HL-60 (cell line): ENCODE results near the gene AKNA.
"Not testable (repeated sequence)": the region's sequence is repeated elsewhere in the genome, so short reads cannot be mapped to it uniquely, and the experiment has no call there.

ENCODE experiments used
- DNase-seq, 2 experiments: peaks; one replicate each; pipeline ENCODE4 v3.0.0-alpha.2; 2010 to 2020; ENCODE audit warnings: low read depth in 1 of 2, low spot score in 1 of 2
- H3K27ac ChIP-seq: fragments of 250-450 bp; sonication (Bioruptor Pico); replicated peaks from 2 replicates; pipeline ENCODE4 v1.5.1; 2020; ENCODE audit warnings: mild to moderate bottlenecking, moderate library complexity
- H3K27me3 ChIP-seq: fragments of 250-450 bp; sonication (Bioruptor Pico); 2 replicates; pipeline ENCODE4 v1.5.1; 2021; ENCODE audit warnings: mild to moderate bottlenecking, moderate library complexity; ENCODE audit not compliant: insufficient read depth, poor library complexity, severe bottlenecking
- H3K4me3 ChIP-seq: replicated peaks from 2 replicates; pipeline ENCODE4 v1.5.1; 2011; ENCODE audit warnings: mild to moderate bottlenecking, control low read depth, low read length; ENCODE audit not compliant: insufficient read depth
- GABPA ChIP-seq: IDR thresholded peaks from 2 replicates; pipeline ENCODE4 v1.6.1; 2012; ENCODE audit warnings: low read depth
- POLR2AphosphoS5 ChIP-seq: IDR thresholded peaks from 2 replicates; pipeline ENCODE4 v1.6.1; 2012; ENCODE audit warnings: low read depth
- SPI1 ChIP-seq: IDR thresholded peaks from 2 replicates; pipeline ENCODE4 v1.6.1; 2012; ENCODE audit warnings: low read depth, mild to moderate bottlenecking, borderline replicate concordance
- TF ChIP-seq, protein P1 (sequence below): IDR thresholded peaks from one replicate; pipeline ENCODE4 v1.5.1; 2011; ENCODE audit warnings: low read length, control low read depth, inconsistent platforms; ENCODE audit not compliant: insufficient read depth
- TF ChIP-seq, protein P2 (sequence below): IDR thresholded peaks from 2 replicates; pipeline ENCODE4 v1.6.1; 2012; ENCODE audit warnings: low read depth; ENCODE audit not compliant: insufficient replicate concordance

AKNA gene

DNA sequence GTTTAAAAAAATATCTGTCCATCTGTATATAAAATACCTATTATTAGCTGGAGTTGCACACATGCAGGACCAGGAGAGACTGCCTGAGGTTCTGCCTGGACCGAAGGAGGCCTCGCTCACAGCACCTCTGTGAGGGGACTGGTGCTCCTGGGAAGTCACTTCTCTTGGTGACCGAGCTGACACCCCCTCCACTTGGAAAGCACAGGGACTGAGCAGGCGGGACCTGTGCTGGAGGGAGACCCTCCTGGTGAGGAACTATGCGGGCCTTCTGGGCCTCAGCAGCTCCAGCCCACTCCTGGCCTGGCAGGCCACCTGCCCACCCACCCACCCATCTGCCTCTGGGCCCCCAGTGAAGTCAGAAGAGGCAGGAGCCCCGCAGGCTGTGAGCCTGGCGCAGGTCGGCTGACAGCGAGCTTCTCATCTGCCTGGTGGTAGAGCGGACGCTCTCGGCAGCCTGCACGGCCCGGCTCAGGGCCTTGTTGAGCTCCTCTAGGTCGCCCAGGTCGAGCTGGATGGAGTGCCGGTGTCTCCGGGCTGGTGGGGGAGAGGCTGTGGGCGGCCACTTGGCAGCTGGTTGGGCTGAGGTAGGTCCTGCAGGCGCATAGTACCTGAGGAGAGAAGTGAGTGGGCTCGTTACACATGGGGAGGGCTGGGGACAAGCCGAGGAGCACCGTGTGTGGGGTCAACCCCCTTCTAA lies 50.9 kb downstream of the AKNA start:
- Histone ChIP-seq H3K27me3 (no peaks in the 10 kb centered on the region), H3K4me3 (no peak overlapping the region), H3K27ac (no peak overlapping the region)
- TF ChIP-seq SPI1 = no peak
- TF ChIP-seq, protein P1, sequence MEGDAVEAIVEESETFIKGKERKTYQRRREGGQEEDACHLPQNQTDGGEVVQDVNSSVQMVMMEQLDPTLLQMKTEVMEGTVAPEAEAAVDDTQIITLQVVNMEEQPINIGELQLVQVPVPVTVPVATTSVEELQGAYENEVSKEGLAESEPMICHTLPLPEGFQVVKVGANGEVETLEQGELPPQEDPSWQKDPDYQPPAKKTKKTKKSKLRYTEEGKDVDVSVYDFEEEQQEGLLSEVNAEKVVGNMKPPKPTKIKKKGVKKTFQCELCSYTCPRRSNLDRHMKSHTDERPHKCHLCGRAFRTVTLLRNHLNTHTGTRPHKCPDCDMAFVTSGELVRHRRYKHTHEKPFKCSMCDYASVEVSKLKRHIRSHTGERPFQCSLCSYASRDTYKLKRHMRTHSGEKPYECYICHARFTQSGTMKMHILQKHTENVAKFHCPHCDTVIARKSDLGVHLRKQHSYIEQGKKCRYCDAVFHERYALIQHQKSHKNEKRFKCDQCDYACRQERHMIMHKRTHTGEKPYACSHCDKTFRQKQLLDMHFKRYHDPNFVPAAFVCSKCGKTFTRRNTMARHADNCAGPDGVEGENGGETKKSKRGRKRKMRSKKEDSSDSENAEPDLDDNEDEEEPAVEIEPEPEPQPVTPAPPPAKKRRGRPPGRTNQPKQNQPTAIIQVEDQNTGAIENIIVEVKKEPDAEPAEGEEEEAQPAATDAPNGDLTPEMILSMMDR = no peak
- TF ChIP-seq POLR2AphosphoS5 = no peak
- no peak for TF ChIP-seq GABPA
- TF ChIP-seq, protein P2, sequence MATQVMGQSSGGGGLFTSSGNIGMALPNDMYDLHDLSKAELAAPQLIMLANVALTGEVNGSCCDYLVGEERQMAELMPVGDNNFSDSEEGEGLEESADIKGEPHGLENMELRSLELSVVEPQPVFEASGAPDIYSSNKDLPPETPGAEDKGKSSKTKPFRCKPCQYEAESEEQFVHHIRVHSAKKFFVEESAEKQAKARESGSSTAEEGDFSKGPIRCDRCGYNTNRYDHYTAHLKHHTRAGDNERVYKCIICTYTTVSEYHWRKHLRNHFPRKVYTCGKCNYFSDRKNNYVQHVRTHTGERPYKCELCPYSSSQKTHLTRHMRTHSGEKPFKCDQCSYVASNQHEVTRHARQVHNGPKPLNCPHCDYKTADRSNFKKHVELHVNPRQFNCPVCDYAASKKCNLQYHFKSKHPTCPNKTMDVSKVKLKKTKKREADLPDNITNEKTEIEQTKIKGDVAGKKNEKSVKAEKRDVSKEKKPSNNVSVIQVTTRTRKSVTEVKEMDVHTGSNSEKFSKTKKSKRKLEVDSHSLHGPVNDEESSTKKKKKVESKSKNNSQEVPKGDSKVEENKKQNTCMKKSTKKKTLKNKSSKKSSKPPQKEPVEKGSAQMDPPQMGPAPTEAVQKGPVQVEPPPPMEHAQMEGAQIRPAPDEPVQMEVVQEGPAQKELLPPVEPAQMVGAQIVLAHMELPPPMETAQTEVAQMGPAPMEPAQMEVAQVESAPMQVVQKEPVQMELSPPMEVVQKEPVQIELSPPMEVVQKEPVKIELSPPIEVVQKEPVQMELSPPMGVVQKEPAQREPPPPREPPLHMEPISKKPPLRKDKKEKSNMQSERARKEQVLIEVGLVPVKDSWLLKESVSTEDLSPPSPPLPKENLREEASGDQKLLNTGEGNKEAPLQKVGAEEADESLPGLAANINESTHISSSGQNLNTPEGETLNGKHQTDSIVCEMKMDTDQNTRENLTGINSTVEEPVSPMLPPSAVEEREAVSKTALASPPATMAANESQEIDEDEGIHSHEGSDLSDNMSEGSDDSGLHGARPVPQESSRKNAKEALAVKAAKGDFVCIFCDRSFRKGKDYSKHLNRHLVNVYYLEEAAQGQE = no peak
- no peak for DNase-seq

DNA sequence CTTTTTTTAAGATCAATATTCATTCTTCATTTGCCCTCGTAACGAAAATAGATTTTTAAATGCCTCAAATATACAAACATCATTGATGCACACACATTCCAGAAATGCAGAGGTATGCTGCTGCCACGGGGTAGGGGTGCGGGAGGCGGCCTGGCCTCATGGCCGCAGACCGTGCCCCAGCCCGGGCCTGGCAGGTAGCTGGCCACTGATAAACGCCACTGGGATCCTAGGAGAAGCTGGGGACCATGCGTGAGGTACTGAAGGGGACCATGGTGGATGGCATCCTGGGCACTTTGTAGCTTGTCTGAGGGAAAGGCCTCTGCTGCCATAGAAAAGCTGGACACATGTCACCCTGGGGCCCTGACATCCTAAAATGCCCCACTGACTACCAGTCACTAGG lies 51.6 kb downstream of the AKNA start:
- DNase-seq = no peak
- Histone ChIP-seq H3K27me3 (no peaks in the 10 kb centered on the region), H3K4me3 (no peak overlapping the region), H3K27ac (no peak overlapping the region)
- TF ChIP-seq GABPA = no peak
- TF ChIP-seq, protein P1 = no peak
- TF ChIP-seq, protein P2 = no peak
- no peak for TF ChIP-seq POLR2AphosphoS5
- TF ChIP-seq SPI1 = no peak

DNA sequence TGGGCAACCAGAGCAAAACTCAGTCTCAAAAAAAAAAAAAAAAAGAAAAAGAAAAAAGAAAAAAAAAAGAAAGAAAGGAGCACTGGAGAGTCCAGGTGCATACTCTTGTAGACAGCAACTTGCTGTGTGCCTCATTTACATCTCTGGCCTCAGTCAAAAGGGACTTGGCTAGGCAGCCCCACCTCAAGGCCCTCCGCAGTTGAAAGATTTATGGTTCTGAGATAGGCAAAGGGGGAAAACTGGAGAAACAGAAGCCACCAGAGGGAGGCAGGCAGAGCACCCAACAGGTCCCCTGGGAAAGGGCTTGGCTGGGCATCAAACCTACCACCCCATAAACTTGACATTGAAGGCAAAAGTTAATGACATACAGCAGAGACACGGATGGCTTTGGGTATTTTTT lies 52.0 kb downstream of the AKNA start:
- Histone ChIP-seq H3K4me3 (no peak overlapping the region), H3K27ac (no peak overlapping the region), H3K27me3 (no peaks in the 10 kb centered on the region)
- no peak for TF ChIP-seq GABPA
- TF ChIP-seq POLR2AphosphoS5 = no peak
- no peak for DNase-seq

DNA sequence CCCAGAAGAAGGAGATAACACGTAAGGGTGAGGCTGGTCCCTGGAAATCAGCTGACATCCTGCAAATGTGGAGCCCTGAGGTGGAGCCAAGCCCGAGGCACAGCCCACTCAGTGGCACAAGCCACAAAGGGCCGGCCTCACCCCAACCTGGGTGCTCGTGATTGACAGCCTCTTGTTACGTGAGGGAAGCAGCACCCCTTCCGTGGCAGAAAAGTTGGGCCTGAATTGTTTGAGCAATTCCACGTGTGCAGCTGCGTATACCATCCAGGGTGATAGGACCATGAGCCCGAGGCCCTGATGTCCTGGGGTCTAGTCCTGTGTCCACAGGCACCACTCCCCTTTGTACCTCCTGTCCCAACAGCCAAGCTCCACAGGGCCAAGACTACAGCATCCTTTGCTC lies 53.3 kb downstream of the AKNA start:
- H3K27me3 ChIP-seq = no peaks in the 10 kb centered on the region
- no peak for DNase-seq
- H3K27ac ChIP-seq = no peak overlapping the region
- TF ChIP-seq, protein P2 = no peak
- TF ChIP-seq POLR2AphosphoS5 (no peak), SPI1 (no peak), GABPA (no peak)
- TF ChIP-seq, protein P1 = no peak
- no peak overlapping the region for H3K4me3 ChIP-seq

DNA sequence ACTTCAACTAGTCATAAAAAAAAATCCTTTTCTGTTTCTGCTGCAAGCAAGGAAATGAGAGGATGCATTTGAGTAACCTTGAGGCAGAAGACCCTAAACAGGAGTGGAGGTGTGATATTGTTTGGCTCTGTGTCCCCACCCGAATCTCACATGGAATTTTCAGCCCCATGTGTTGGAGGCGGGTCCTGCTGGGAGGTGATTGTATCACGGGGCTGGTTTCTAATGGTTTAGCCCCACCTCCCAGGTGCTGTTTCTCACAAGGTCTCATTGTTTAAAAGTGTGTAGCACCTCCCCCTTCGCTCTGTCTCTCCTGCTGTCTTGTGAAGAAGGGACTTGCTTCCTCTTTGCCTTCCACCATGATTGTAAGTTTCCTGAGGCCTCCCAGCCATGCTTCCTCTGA lies 54.1 kb downstream of the AKNA start:
- H3K4me3 ChIP-seq, DNase-seq, H3K27me3 ChIP-seq, H3K27ac ChIP-seq: not testable (repeated sequence)

DNA sequence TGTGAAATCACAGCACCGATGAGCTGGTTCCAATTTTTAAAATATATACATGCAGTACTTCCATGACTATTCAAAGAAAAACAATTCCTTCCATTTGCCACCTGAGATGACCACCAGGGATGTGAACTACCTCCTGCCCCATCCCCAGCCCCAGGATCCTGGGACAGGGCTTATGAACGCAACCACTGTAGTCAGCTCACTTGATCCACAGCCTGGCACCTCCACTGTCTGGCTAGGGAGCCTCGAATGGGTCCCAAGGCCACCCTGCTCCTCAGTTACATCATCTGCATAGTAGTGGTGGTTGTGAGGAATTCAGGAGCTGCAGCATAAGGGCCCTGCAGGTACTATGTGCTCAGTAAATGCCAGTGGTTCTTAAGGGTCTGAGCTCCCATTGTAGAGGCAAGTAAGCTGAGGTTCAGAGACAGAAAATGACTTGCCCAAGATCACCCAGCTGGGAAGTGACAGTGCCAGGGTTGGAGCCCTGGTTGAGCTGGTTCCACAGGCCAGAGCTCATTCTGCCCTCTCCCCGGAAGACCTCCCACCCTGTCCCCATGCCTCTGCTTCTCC lies 55.2 kb downstream of the AKNA start:
- H3K4me3 ChIP-seq, H3K27ac ChIP-seq, H3K27me3 ChIP-seq, DNase-seq: not testable (repeated sequence)
